ENCODE data around the gene CUBN. TPM values are rescaled to one million over a fixed set of nuclear protein-coding genes. Genes with fewer than 3 reads are reported as not detected.

Gene CUBN
- total RNA-seq, 2 donors from 2014 or later, result 0.75 to 1.3 TPM

- WGBS, 2 experiments (ENCODE audit: insufficient coverage in 1 of 2, insufficient read length in 1 of 2), result 86 to 87% methylated on average over 3 to 6 of the region's 6 CpGs
- DNase-seq, result peak; percentile 87
- Histone ChIP-seq H3K4me3 (ENCODE audit: low read length) (no peak overlapping the region), H3K27me3 (ENCODE audit: control insufficient read depth, insufficient read depth, low read length, poor library complexity, severe bottlenecking) (no peaks in the 10 kb centered on the region), H3K9ac (ENCODE audit: extremely low read depth, low read length, poor library complexity, severe bottlenecking) (no peak overlapping the region), H3K4me1 (ENCODE audit: control insufficient read depth, insufficient read depth, low read length) (no peaks in the 10 kb centered on the region), H3K9me3 (ENCODE audit: control insufficient read depth, low read length) (peaks cover 5% of the 10 kb centered on the region), H3K36me3 (ENCODE audit: control insufficient read depth, insufficient read depth, low read length) (peaks cover 22% of the 10 kb centered on the region), H3K27ac (ENCODE audit: low read depth, low read length) (no peak overlapping the region)
- Mint-ChIP-seq H3K9me3 (peaks cover 2% of the 10 kb centered on the region), H3K36me3 (ENCODE audit: low read depth) (peaks cover 11% of the 10 kb centered on the region), H3K4me1 (no peaks in the 10 kb centered on the region), H3K27me3 (ENCODE audit: insufficient read depth) (no peaks in the 10 kb centered on the region), H3K27ac (no peak overlapping the region), H3K4me3 (no peak overlapping the region)
- TF ChIP-seq CTCF (conservative IDR thresholded peaks at IDR 0.05), result peak; percentile 83
Observed at GRCh38 chr10:16809074-16809718, 320.4 kb downstream of the CUBN start.

GRCh38 chr10:16804123-16804522 lies 325.5 kb downstream of the CUBN start:
- no peak overlapping the region for H3K4me3 ChIP-seq (ENCODE audit: low read length)
- no peak overlapping the region for H3K27ac ChIP-seq (ENCODE audit: low read depth, low read length)

GRCh38 chr10:16803464-16803863 lies 326.1 kb downstream of the CUBN start:
- no peak for DNase-seq
- Histone ChIP-seq H3K36me3 (ENCODE audit: control insufficient read depth, insufficient read depth, low read length) (peaks cover 18% of the 10 kb centered on the region), H3K4me1 (ENCODE audit: control insufficient read depth, insufficient read depth, low read length) (no peaks in the 10 kb centered on the region), H3K4me3 (ENCODE audit: low read length) (no peak overlapping the region), H3K27me3 (ENCODE audit: control insufficient read depth, insufficient read depth, low read length, poor library complexity, severe bottlenecking) (no peaks in the 10 kb centered on the region), H3K9me3 (ENCODE audit: control insufficient read depth, low read length) (peaks cover 9% of the 10 kb centered on the region), H3K9ac (ENCODE audit: extremely low read depth, low read length, poor library complexity, severe bottlenecking) (no peak overlapping the region), H3K27ac (ENCODE audit: low read depth, low read length) (no peak overlapping the region)
- H3K9me3 Mint-ChIP-seq, result peaks cover 16% of the 10 kb centered on the region
- no peak overlapping the region for H3K4me3 Mint-ChIP-seq
- TF ChIP-seq CTCF (conservative IDR thresholded peaks at IDR 0.05), result no peak
- 92 to 95% methylated on average over 2 of the region's 2 CpGs for WGBS, 2 experiments (ENCODE audit: insufficient coverage in 1 of 2, insufficient read length in 1 of 2)
- H3K27me3 Mint-ChIP-seq (ENCODE audit: insufficient read depth), result no peaks in the 10 kb centered on the region
- H3K36me3 Mint-ChIP-seq (ENCODE audit: low read depth), result peaks cover 17% of the 10 kb centered on the region
- H3K27ac Mint-ChIP-seq, result no peak overlapping the region
- H3K4me1 Mint-ChIP-seq, result peaks cover 7% of the 10 kb centered on the region

More at GRCh38 chr10:16804123-16804522, 325.5 kb downstream of the CUBN start:
- Mint-ChIP-seq H3K4me3 (no peak overlapping the region), H3K4me1 (peaks cover 4% of the 10 kb centered on the region), H3K36me3 (ENCODE audit: low read depth) (peaks cover 17% of the 10 kb centered on the region), H3K27ac (no peak overlapping the region), H3K27me3 (ENCODE audit: insufficient read depth) (no peaks in the 10 kb centered on the region), H3K9me3 (peaks cover 16% of the 10 kb centered on the region)
- Histone ChIP-seq H3K27me3 (ENCODE audit: control insufficient read depth, insufficient read depth, low read length, poor library complexity, severe bottlenecking) (no peaks in the 10 kb centered on the region), H3K4me1 (ENCODE audit: control insufficient read depth, insufficient read depth, low read length) (no peaks in the 10 kb centered on the region), H3K9me3 (ENCODE audit: control insufficient read depth, low read length) (peaks cover 9% of the 10 kb centered on the region), H3K9ac (ENCODE audit: extremely low read depth, low read length, poor library complexity, severe bottlenecking) (no peak overlapping the region), H3K36me3 (ENCODE audit: control insufficient read depth, insufficient read depth, low read length) (peaks cover 18% of the 10 kb centered on the region)
- no peak for DNase-seq
- WGBS, 2 experiments (ENCODE audit: insufficient coverage in 1 of 2, insufficient read length in 1 of 2), result 88 to 97% methylated on average over 3 to 4 of the region's 4 CpGs
- TF ChIP-seq CTCF (conservative IDR thresholded peaks at IDR 0.05), result no peak

Data from endodermal cell (in vitro differentiated cells).